DOHH2 (cell line): ENCODE results near the gene ATAD3B.

Source experiments
- EZH2phosphoT487 ChIP-seq: fragments of 200-600 bp; sonication (generic); IDR thresholded peaks from 2 replicates; pipeline ENCODE4 v1.6.1; 2017; ENCODE audit warnings: borderline replicate concordance, mild to moderate bottlenecking, antibody characterized with exemption, low read length, moderate library complexity, mixed read lengths
- TF ChIP-seq, protein P1 (sequence below): fragments of 200-600 bp; sonication (generic); IDR thresholded peaks from one replicate; pipeline ENCODE4 v1.5.1; 2014; ENCODE audit warnings: antibody characterized with exemption, mild to moderate bottlenecking, low read depth, low read length; ENCODE audit not compliant: poor library complexity, severe bottlenecking

- TF ChIP-seq, protein P1, sequence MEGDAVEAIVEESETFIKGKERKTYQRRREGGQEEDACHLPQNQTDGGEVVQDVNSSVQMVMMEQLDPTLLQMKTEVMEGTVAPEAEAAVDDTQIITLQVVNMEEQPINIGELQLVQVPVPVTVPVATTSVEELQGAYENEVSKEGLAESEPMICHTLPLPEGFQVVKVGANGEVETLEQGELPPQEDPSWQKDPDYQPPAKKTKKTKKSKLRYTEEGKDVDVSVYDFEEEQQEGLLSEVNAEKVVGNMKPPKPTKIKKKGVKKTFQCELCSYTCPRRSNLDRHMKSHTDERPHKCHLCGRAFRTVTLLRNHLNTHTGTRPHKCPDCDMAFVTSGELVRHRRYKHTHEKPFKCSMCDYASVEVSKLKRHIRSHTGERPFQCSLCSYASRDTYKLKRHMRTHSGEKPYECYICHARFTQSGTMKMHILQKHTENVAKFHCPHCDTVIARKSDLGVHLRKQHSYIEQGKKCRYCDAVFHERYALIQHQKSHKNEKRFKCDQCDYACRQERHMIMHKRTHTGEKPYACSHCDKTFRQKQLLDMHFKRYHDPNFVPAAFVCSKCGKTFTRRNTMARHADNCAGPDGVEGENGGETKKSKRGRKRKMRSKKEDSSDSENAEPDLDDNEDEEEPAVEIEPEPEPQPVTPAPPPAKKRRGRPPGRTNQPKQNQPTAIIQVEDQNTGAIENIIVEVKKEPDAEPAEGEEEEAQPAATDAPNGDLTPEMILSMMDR: no peak
- TF ChIP-seq EZH2phosphoT487: no peak
Measured at GRCh38 chr1:1451696-1452364, 19.7 kb upstream of the ATAD3B start.
